ENCODE measurements around the gene SEPSECS.

DNA sequence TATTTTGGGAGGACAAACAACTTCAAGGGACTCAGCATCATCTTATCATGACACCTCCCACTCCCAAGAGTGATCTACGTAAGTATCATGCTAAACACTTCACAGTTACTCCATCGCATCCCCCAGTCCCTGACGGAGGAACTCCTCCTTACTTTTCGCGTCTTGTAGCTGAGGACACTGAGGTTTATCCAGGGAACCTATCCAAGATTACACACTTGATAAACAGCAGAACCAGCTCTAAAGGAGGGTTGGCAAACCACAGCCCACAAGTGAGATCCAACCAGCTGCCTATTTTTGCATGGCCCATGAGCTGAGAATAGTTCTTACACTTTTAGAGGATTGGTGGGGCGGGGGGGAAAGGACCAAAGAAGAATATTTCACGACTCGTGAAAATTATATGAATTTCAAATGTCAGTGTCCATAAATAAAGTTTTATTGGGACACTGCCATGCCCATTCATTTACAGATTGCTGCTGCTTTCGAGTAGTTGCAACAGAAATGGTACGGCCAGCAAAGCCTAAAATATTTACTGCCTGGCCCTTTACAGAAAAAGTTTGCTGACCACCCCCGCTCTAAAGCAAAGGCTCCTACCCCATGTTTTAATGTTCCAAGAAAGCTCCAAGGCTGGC, 47.8 kb downstream of the SEPSECS start:
- no peak for TF ChIP-seq POLR2A (IDR thresholded peaks at IDR 0.05; ENCODE audit: low read depth, low read length)
- TF ChIP-seq POLR2AphosphoS5 (IDR thresholded peaks at IDR 0.05; ENCODE audit: low read depth, low read length) = no peak

Data from GM12892 (cell line).